Measurements from ENCODE around the gene REELD1. TPM values are rescaled to one million over a fixed set of nuclear protein-coding genes. Genes with fewer than 3 reads are reported as not detected.

The REELD1 gene
- total and polyA plus RNA-seq, 2 of the 4 experiments (the other 2 are of a cell fraction) = not detected

- Histone ChIP-seq H3K27ac (ENCODE audit: insufficient read depth, low read length) (no peak overlapping the region), H2BK5ac (ENCODE audit: low read depth, low read length, poor library complexity, severe bottlenecking) (no peak overlapping the region), H3K18ac (ENCODE audit: low read depth, low read length) (no peak overlapping the region), H3K27me3 (ENCODE audit: control insufficient read depth, insufficient read depth, low read length) (no peaks in the 10 kb centered on the region), H3K56ac (ENCODE audit: extremely low read depth, insufficient read depth, low read length) (no peak overlapping the region), H4K5ac (ENCODE audit: low read depth, low read length) (no peak overlapping the region), H2AK5ac (ENCODE audit: low read depth, low read length) (no peak overlapping the region), H3K9me3 (ENCODE audit: control insufficient read depth, insufficient read depth, low read length) (no peaks in the 10 kb centered on the region), H4K8ac (ENCODE audit: low read depth in 2 of 2, low read length in 2 of 2) (no peak overlapping the region), H3K9ac (ENCODE audit: low read depth, low read length) (no peak overlapping the region), H2AK9ac (replicated peaks; ENCODE audit: low read depth, low read length, poor library complexity) (no peak overlapping the region), H3K36me3 (ENCODE audit: control insufficient read depth, insufficient read depth, low read length) (no peaks in the 10 kb centered on the region), H2BK20ac (ENCODE audit: low read depth, low read length) (no peak overlapping the region), H2BK15ac (ENCODE audit: low read depth, low read length) (no peak overlapping the region), H3K79me1 (ENCODE audit: low read depth in 1 of 2, low read length in 2 of 2) (no peaks in the 10 kb centered on the region), H3K4me2 (ENCODE audit: low read depth, low read length) (no peak overlapping the region), H3K14ac (replicated peaks; ENCODE audit: low read depth, low read length) (no peak overlapping the region), H3K4me3 (ENCODE audit: insufficient read depth, low read depth, low read length) (no peak overlapping the region), H2AFZ (replicated peaks; ENCODE audit: low read length, poor library complexity) (no peak overlapping the region), H3K9me1 (ENCODE audit: insufficient read depth, low read length) (peaks cover 8% of the 10 kb centered on the region), H3K4ac (ENCODE audit: low read depth, low read length) (no peak overlapping the region), H3K23ac (ENCODE audit: low read depth, low read length) (no peak overlapping the region), H2BK120ac (ENCODE audit: low read depth, low read length) (no peak overlapping the region), H4K20me1 (ENCODE audit: insufficient read depth, low read length) (no peaks in the 10 kb centered on the region), H4K91ac (ENCODE audit: insufficient read depth, low read depth, low read length) (no peak overlapping the region), H3K4me1 (ENCODE audit: control insufficient read depth, insufficient read depth, low read length) (peaks cover 6% of the 10 kb centered on the region)
- WGBS, 2 experiments (ENCODE audit: extremely low coverage in 2 of 2, insufficient read length in 1 of 2) = 45% methylated on average over 2 of the region's 2 CpGs; no CpG with 5 or more reads in 1 of the 2 experiments
- no peak for DNase-seq
- dilution Hi-C loops (cut with HindIII; ENCODE audit: low sequenced_read_pairs, unreplicated experiment) (no loop called here), intact Hi-C loops (cut with micrococcal nuclease) (no loop called here), in situ Hi-C loops (cut with MboI; ENCODE audit: low sequenced_read_pairs) (no loop called here)
- ChIA-PET CTCF (no interaction called here), POLR2A (ENCODE audit: unreplicated experiment) (no interaction called here)
- TF ChIP-seq MAZ (IDR thresholded peaks at IDR 0.05; ENCODE audit: borderline replicate concordance, low read depth, low read length) (no peak), CHD1 (IDR thresholded peaks at IDR 0.05; ENCODE audit: low read depth, low read length) (no peak)
- BruUV-seq (replicated peaks) = no TSS peak
- no peak for ATAC-seq (ENCODE audit: low read depth)
Measured at GRCh38 chr4:146247356-146247755, 33.0 kb downstream of the REELD1 start.

Measured in IMR-90 (cell line).